OCI-LY3 (cell line): ENCODE data around the gene RTL10.

Experiments
- H2AFZ ChIP-seq: fragments of 200-600, 300-600 bp; shearing (Covaris generic); 2 replicates; pipeline ENCODE4 v1.6.0; 2014; ENCODE audit warnings: antibody characterized with exemption, low read depth, low read length
- H3K27ac ChIP-seq: fragments of 200-600, 300-600 bp; sonication (generic); 2 replicates; pipeline ENCODE4 v1.5.1; 2014; ENCODE audit warnings: mild to moderate bottlenecking, low read length, moderate library complexity, mixed read lengths
- H3K27me3 ChIP-seq: fragments of 200-600, 300-600 bp; sonication (generic); 2 replicates; pipeline ENCODE4 v1.6.1; 2014; ENCODE audit warnings: low read depth, low read length, mixed read lengths
- H3K36me3 ChIP-seq: fragments of 200-600, 300-600 bp; sonication (generic); replicated peaks from 2 replicates; pipeline ENCODE3; 2014; ENCODE audit warnings: low read depth, low read length, mixed read lengths
- H3K4me1 ChIP-seq: fragments of 300-600, 200-600 bp; sonication (generic); 2 replicates; pipeline ENCODE4 v1.6.1; 2014; ENCODE audit warnings: low read length, mixed read lengths
- H3K4me2 ChIP-seq: fragments of 200-600, 300-600 bp; sonication (generic); 2 replicates; pipeline ENCODE4 v1.6.1; 2014; ENCODE audit warnings: low read length, mixed read lengths
- H3K4me3 ChIP-seq: fragments of 300-600, 200-600 bp; sonication (generic); 2 replicates; pipeline ENCODE4 v1.5.1; 2014; ENCODE audit warnings: antibody characterized with exemption, mild to moderate bottlenecking, low read length, moderate library complexity
- H3K79me2 ChIP-seq: fragments of 300-600, 200-600 bp; shearing (Covaris generic); 2 replicates; pipeline ENCODE4 v1.6.1; 2014; ENCODE audit warnings: mild to moderate bottlenecking, low read length, mixed read lengths
- H3K9ac ChIP-seq: fragments of 300-600, 200-600 bp; shearing (Covaris generic); 2 replicates; pipeline ENCODE4 v1.6.0; 2014; ENCODE audit warnings: mild to moderate bottlenecking, low read length, moderate library complexity
- H3K9me3 ChIP-seq: fragments of 200-600, 300-600 bp; shearing (Covaris generic); 2 replicates; pipeline ENCODE4 v1.6.1; 2014; ENCODE audit warnings: low read length, mixed read lengths; ENCODE audit not compliant: insufficient read depth
- H4K20me1 ChIP-seq: fragments of 200-600, 300-600 bp; sonication (generic); 2 replicates; pipeline ENCODE4 v1.6.1; 2016; ENCODE audit warnings: low read length, mixed read lengths; ENCODE audit not compliant: insufficient read depth
- EZH2phosphoT487 ChIP-seq: fragments of 200-600 bp; shearing (Covaris generic); IDR thresholded peaks from 2 replicates; pipeline ENCODE4 v1.6.1; 2018; ENCODE audit warnings: antibody characterized with exemption, mixed run types, low read depth
- TF ChIP-seq, protein P1 (sequence below): fragments of 200-600, 300-600 bp; sonication (generic); IDR thresholded peaks from 2 replicates; pipeline ENCODE4 v1.5.1; 2014; ENCODE audit warnings: antibody characterized with exemption, low read length, low read depth

The RTL10 gene

DNA sequence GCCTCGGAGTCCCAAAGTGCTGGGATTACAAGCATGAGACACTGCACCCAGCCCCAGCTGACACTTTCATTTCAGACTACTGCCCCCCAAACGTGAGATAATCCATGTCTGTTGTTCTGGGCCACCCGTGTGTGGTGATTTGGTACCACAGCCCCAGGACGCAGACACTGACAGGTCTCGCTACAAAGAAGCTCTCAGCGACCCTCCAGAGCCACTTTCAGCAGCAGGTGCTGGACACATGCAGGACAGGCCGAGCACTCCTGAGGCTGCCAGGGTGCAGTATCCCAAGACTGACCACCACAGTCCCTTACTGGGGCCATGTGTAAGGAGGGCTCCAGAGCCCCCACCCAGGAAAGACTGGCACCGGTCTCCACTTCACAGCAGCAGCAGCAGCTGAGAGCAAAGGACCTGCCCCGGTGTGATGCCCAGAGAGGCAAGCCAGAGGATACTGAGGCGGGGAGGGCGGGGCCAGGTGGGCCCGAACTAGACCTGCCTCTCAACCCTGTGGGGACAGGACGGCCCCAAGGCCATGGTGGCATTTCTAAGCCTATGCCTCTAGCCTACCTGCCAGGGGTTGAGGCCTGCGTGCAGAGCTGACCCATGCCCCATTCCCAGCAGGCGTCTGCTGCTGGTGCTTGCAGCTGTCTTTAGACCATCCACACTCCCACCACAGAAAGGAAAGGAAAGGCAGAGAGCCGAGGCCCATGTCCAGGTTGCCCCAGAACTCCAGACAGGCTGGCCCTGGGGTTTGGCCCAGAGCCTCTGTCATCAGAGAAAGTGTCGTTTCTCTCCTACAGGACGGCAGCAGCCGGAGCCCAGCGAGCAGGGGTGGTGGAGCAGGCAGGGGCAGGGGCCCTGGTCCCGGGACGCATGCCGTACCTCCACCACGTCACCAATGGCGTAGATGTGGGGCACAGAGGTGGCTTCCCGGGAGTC, 28.0 kb upstream of the RTL10 start:
- H3K36me3 ChIP-seq, result no peaks in the 10 kb centered on the region
- no peaks in the 10 kb centered on the region for H3K27me3 ChIP-seq
- H3K4me2 ChIP-seq, result no peak overlapping the region
- TF ChIP-seq EZH2phosphoT487, result no peak
- TF ChIP-seq, protein P1, sequence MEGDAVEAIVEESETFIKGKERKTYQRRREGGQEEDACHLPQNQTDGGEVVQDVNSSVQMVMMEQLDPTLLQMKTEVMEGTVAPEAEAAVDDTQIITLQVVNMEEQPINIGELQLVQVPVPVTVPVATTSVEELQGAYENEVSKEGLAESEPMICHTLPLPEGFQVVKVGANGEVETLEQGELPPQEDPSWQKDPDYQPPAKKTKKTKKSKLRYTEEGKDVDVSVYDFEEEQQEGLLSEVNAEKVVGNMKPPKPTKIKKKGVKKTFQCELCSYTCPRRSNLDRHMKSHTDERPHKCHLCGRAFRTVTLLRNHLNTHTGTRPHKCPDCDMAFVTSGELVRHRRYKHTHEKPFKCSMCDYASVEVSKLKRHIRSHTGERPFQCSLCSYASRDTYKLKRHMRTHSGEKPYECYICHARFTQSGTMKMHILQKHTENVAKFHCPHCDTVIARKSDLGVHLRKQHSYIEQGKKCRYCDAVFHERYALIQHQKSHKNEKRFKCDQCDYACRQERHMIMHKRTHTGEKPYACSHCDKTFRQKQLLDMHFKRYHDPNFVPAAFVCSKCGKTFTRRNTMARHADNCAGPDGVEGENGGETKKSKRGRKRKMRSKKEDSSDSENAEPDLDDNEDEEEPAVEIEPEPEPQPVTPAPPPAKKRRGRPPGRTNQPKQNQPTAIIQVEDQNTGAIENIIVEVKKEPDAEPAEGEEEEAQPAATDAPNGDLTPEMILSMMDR, result no peak
- no peaks in the 10 kb centered on the region for H3K79me2 ChIP-seq
- H4K20me1 ChIP-seq, result no peaks in the 10 kb centered on the region
- no peak overlapping the region for H3K4me3 ChIP-seq
- no peak overlapping the region for H2AFZ ChIP-seq
- no peak overlapping the region for H3K9ac ChIP-seq
- H3K27ac ChIP-seq, result no peak overlapping the region
- H3K9me3 ChIP-seq, result no peaks in the 10 kb centered on the region
- H3K4me1 ChIP-seq, result peaks cover 13% of the 10 kb centered on the region

DNA sequence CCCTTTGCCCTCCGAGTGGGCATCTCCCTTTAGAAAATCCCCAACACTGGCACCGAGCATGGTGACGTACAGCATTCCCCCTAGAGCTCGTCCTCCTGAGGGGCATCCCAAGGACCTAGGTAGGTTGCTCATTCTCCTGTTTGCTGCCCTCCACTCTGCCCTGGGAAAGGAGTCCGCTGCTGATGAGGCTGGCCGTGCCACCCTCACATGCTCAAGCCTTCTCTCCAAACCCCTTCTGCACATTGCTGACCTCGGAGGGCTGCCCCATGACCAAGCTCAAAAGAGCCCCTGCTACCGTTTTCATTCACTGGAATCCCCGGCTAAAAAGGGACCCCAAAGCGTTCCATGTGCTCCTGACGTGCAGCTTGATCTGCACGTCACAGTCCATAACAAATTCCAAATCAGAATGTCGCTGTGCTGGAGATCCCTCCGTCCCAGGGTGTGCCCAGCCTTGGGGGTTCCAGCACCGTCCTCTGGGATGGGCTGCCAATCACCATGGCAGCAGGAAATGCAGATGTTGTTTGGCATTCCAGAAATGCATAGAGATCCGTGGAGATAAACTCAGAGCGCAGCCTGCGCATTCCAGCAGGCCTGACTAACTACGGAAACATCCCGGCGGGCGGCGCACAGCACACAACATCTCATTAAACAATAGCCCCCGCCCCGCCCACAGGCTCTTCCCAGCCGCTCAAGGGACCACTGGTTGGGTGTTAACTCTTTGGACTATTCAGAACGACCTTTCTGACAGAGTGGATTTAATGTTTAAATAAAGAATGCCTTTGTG, 26.3 kb upstream of the RTL10 start:
- Histone ChIP-seq H3K4me2 (no peak overlapping the region), H3K9ac (no peak overlapping the region)

DNA sequence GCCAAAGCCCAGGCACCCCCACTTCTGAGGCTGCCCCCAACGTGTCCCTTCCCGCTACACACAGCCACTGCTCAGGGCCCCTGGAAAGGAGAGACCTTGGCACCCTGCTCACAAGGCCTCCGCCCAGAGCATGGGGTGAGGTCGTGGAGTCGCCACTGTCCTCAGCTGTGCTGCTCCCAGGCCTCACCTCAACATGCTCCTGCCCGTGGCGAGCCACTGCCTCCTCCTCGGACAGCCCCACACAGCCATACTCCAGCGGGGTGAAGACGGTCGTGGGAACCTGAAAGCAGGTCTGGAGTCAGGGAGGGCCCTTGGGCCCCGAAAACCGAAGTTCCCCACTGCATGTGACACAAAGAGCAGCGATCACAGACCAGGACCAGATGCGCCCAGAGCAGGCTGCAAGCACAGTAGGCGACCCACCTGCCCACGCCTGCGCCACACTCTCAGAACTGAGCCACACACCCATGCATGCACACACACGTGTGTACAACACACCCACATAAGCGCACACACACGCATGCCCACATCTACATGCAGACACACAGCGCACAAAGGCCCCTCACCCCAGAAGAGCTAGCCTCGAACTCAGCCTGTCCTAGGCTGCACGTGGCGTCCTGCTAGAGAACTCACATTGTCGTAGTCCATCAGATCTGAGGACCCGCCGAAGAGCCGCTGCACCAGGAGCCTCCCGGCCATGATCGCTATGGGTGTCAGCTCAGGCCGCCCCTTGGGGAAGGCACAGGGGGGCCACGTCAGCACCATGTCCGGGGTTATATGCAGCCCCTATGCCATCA, 25.5 kb upstream of the RTL10 start:
- no peaks in the 10 kb centered on the region for H3K4me1 ChIP-seq

More for the DNA sequence above, 26.3 kb upstream of the RTL10 start:
- no peak overlapping the region for H3K27ac ChIP-seq
- H3K27me3 ChIP-seq, result no peaks in the 10 kb centered on the region
- H3K4me3 ChIP-seq, result no peak overlapping the region
- H2AFZ ChIP-seq, result no peak overlapping the region
- no peaks in the 10 kb centered on the region for H4K20me1 ChIP-seq
- H3K9me3 ChIP-seq, result no peaks in the 10 kb centered on the region
- TF ChIP-seq EZH2phosphoT487, result no peak
- TF ChIP-seq, protein P1, result no peak
- no peaks in the 10 kb centered on the region for H3K36me3 ChIP-seq
- H3K79me2 ChIP-seq, result no peaks in the 10 kb centered on the region
- no peaks in the 10 kb centered on the region for H3K4me1 ChIP-seq

DNA sequence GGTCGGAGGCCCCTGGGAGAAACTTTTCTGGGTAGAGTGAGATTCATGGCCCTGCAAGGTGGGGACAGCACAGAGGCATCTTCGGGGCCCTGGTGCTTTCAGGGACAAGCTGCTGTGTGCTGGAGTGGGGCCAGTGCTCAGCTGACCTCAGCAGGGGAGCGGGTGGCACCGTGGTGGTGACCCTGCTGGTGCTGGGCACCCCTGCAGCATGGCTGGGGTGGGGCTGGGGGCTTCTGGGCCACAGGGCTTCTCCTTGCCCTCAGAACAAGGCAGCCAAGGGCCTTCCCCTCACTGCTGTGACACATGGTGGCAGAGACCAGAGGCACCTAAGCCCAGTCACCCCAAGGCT, 24.9 kb upstream of the RTL10 start:
- H3K27me3 ChIP-seq, result no peaks in the 10 kb centered on the region
- no peaks in the 10 kb centered on the region for H3K4me1 ChIP-seq
- H2AFZ ChIP-seq, result no peak overlapping the region
- H3K27ac ChIP-seq, result no peak overlapping the region
- no peaks in the 10 kb centered on the region for H3K9me3 ChIP-seq
- no peak overlapping the region for H3K4me2 ChIP-seq
- no peaks in the 10 kb centered on the region for H4K20me1 ChIP-seq
- TF ChIP-seq, protein P1, result no peak
- TF ChIP-seq EZH2phosphoT487, result no peak
- H3K4me3 ChIP-seq, result no peak overlapping the region
- no peaks in the 10 kb centered on the region for H3K79me2 ChIP-seq
- no peak overlapping the region for H3K9ac ChIP-seq
- no peaks in the 10 kb centered on the region for H3K36me3 ChIP-seq

More for the DNA sequence above, 25.5 kb upstream of the RTL10 start:
- H3K4me3 ChIP-seq, result no peak overlapping the region
- no peaks in the 10 kb centered on the region for H3K79me2 ChIP-seq
- H4K20me1 ChIP-seq, result no peaks in the 10 kb centered on the region
- H2AFZ ChIP-seq, result no peak overlapping the region
- H3K27me3 ChIP-seq, result no peaks in the 10 kb centered on the region
- no peaks in the 10 kb centered on the region for H3K36me3 ChIP-seq
- H3K9me3 ChIP-seq, result no peaks in the 10 kb centered on the region
- H3K4me2 ChIP-seq, result no peak overlapping the region
- TF ChIP-seq EZH2phosphoT487, result no peak
- H3K9ac ChIP-seq, result no peak overlapping the region
- no peak overlapping the region for H3K27ac ChIP-seq
